IMR-90 (cell line): Measurements from ENCODE around the gene MAML3. TPM values are rescaled to one million over a fixed set of nuclear protein-coding genes. Genes with fewer than 3 reads are reported as not detected.

Experiments used
- ATAC-seq: fragments of 200-7000 bp; cut with Tn5 transposase; 2 replicates; pipeline ENCODE4 v1.9.1; 2020; ENCODE audit warnings: low read depth, mild to moderate bottlenecking, moderate library complexity
- BruUV-seq: library from RNA; stranded (reverse); fragments of 400-500 nt; replicated peaks from 2 replicates; lab custom pipeline; 2021; lab: Mats Ljungman, UMichigan
- CTCF ChIA-PET: fragments of 300-600 bp; formaldehyde crosslinking; extraction: SDS; loops from one replicate; lab custom pipeline; 2021; ENCODE audit warnings: antibody characterized with exemption; lab: Yijun Ruan, JAX
- POLR2A ChIA-PET: fragments of 300-600 bp; sonication (Branson Sonifier 250); formaldehyde crosslinking; loops from one replicate; lab custom pipeline; 2022; ENCODE audit warnings: antibody characterized with exemption; ENCODE audit not compliant: unreplicated experiment; lab: Charles Lee
- DNase-seq: peaks from one replicate; pipeline ENCODE4 v3.0.0; 2013
- H2AFZ ChIP-seq: replicated peaks from 2 replicates; pipeline ENCODE3; 2013; ENCODE audit warnings: low read length, mild to moderate bottlenecking; ENCODE audit not compliant: poor library complexity
- H2AK5ac ChIP-seq: 2 replicates; pipeline ENCODE4 v1.6.1; 2013; ENCODE audit warnings: low read depth, low read length, inconsistent platforms
- H2AK9ac ChIP-seq: replicated peaks from 2 replicates; pipeline ENCODE3; 2013; ENCODE audit warnings: mild to moderate bottlenecking, low read depth, low read length, moderate library complexity; ENCODE audit not compliant: poor library complexity
- H2BK120ac ChIP-seq: 2 replicates; pipeline ENCODE4 v1.6.1; 2013; ENCODE audit warnings: low read depth, low read length, inconsistent platforms
- H2BK15ac ChIP-seq: 3 replicates; pipeline ENCODE4 v1.6.1; 2013; ENCODE audit warnings: low read depth, low read length, inconsistent platforms
- H2BK20ac ChIP-seq: 2 replicates; pipeline ENCODE4 v1.6.1; 2013; ENCODE audit warnings: low read depth, mild to moderate bottlenecking, inconsistent platforms, low read length, moderate library complexity
- H2BK5ac ChIP-seq: 2 replicates; pipeline ENCODE4 v1.6.1; 2013; ENCODE audit warnings: mild to moderate bottlenecking, low read depth, low read length, inconsistent platforms; ENCODE audit not compliant: poor library complexity, severe bottlenecking
- H3K14ac ChIP-seq: replicated peaks from 2 replicates; pipeline ENCODE4 v1.6.1; 2013; ENCODE audit warnings: low read depth, low read length, inconsistent platforms
- H3K18ac ChIP-seq: 2 replicates; pipeline ENCODE4 v1.6.1; 2013; ENCODE audit warnings: low read depth, low read length, control low read depth
- H3K23ac ChIP-seq: 2 replicates; pipeline ENCODE4 v1.6.1; 2013; ENCODE audit warnings: low read depth, low read length, inconsistent platforms
- H3K27ac ChIP-seq: 2 replicates; pipeline ENCODE4 v1.5.1; 2013; ENCODE audit warnings: mild to moderate bottlenecking, control low read depth, low read length; ENCODE audit not compliant: insufficient read depth
- H3K27me3 ChIP-seq: 2 replicates; pipeline ENCODE4 v1.6.1; 2013; ENCODE audit warnings: low read length; ENCODE audit not compliant: control insufficient read depth, insufficient read depth
- H3K36me3 ChIP-seq: 2 replicates; pipeline ENCODE4 v1.6.1; 2013; ENCODE audit warnings: low read length, mixed read lengths; ENCODE audit not compliant: control insufficient read depth, insufficient read depth
- H3K4ac ChIP-seq: 2 replicates; pipeline ENCODE4 v1.6.1; 2013; ENCODE audit warnings: low read depth, low read length, inconsistent platforms
- H3K4me1 ChIP-seq: 2 replicates; pipeline ENCODE4 v1.6.1; 2013; ENCODE audit warnings: low read length, mixed read lengths; ENCODE audit not compliant: control insufficient read depth, insufficient read depth
- H3K4me2 ChIP-seq: 2 replicates; pipeline ENCODE4 v1.6.1; 2013; ENCODE audit warnings: low read depth, mild to moderate bottlenecking, control low read depth, low read length, moderate library complexity
- H3K4me3 ChIP-seq: 2 replicates; pipeline ENCODE4 v1.5.1; 2013; ENCODE audit warnings: low read depth, mild to moderate bottlenecking, control low read depth, low read length, moderate library complexity; ENCODE audit not compliant: insufficient read depth
- H3K56ac ChIP-seq: 2 replicates; pipeline ENCODE4 v1.6.1; 2013; ENCODE audit warnings: low read length, inconsistent platforms; ENCODE audit not compliant: insufficient read depth; ENCODE audit errors: extremely low read depth
- H3K79me1 ChIP-seq, 2 experiments: 2 replicates each; pipeline ENCODE4 v1.6.1; 2013; ENCODE audit warnings: low read length in 2 of 2, inconsistent platforms in 1 of 2, low read depth in 1 of 2
- H3K9ac ChIP-seq: 2 replicates; pipeline ENCODE4 v1.6.1; 2013; ENCODE audit warnings: low read depth, low read length, control low read depth
- H3K9me1 ChIP-seq: 2 replicates; pipeline ENCODE4 v1.6.1; 2013; ENCODE audit warnings: low read length, inconsistent platforms; ENCODE audit not compliant: insufficient read depth
- H3K9me3 ChIP-seq: 2 replicates; pipeline ENCODE4 v1.6.1; 2013; ENCODE audit warnings: low read length; ENCODE audit not compliant: control insufficient read depth, insufficient read depth
- H4K20me1 ChIP-seq: 2 replicates; pipeline ENCODE4 v1.6.1; 2013; ENCODE audit warnings: low read length, inconsistent platforms; ENCODE audit not compliant: insufficient read depth
- H4K5ac ChIP-seq: 2 replicates; pipeline ENCODE4 v1.6.1; 2013; ENCODE audit warnings: mild to moderate bottlenecking, low read depth, low read length, control low read depth
- H4K8ac ChIP-seq, 2 experiments: 2 replicates each; pipeline ENCODE4 v1.6.1; 2013; ENCODE audit warnings: low read depth in 2 of 2, low read length in 2 of 2, control low read depth in 1 of 2, inconsistent platforms in 1 of 2
- H4K91ac ChIP-seq: 2 replicates; pipeline ENCODE4 v1.6.1; 2013; ENCODE audit warnings: low read depth, low read length, inconsistent platforms; ENCODE audit not compliant: insufficient read depth
- BHLHE40 ChIP-seq: fragments of 150-350 bp; IDR thresholded peaks from 2 replicates; pipeline ENCODE4 v1.6.1; 2016; ENCODE audit warnings: mild to moderate bottlenecking, low read depth, low read length
- CEBPB ChIP-seq: IDR thresholded peaks from 2 replicates; pipeline ENCODE4 v1.6.1; 2012; ENCODE audit warnings: low read depth, low read length, improper control_type of control experiment
- CHD1 ChIP-seq: IDR thresholded peaks from 2 replicates; pipeline ENCODE4 v1.6.1; 2012; ENCODE audit warnings: low read depth, low read length, improper control_type of control experiment
- CTCF ChIP-seq: conservative IDR thresholded peaks from 2 replicates; pipeline ENCODE4 v1.5.1; 2012; ENCODE audit warnings: mild to moderate bottlenecking, low read depth, low read length, improper control_type of control experiment
- ELK1 ChIP-seq: fragments of 150-350 bp; IDR thresholded peaks from 2 replicates; pipeline ENCODE4 v1.6.1; 2016; ENCODE audit warnings: low read depth, mild to moderate bottlenecking, low read length, moderate library complexity, borderline replicate concordance
- FOS ChIP-seq: fragments of 150-350 bp; IDR thresholded peaks from 2 replicates; pipeline ENCODE4 v1.6.1; 2016; ENCODE audit warnings: low read depth, low read length
- MAFK ChIP-seq: IDR thresholded peaks from 2 replicates; pipeline ENCODE4 v1.6.1; 2012; ENCODE audit warnings: low read depth, low read length, improper control_type of control experiment
- MAZ ChIP-seq: IDR thresholded peaks from 2 replicates; pipeline ENCODE4 v1.6.1; 2012; ENCODE audit warnings: low read depth, mild to moderate bottlenecking, low read length, improper control_type of control experiment, moderate library complexity, borderline replicate concordance
- MXI1 ChIP-seq: IDR thresholded peaks from 2 replicates; pipeline ENCODE4 v1.6.1; 2012; ENCODE audit warnings: low read depth, mild to moderate bottlenecking, low read length, moderate library complexity, borderline replicate concordance
- NFE2L2 ChIP-seq: fragments of 150-350 bp; IDR thresholded peaks from 2 replicates; pipeline ENCODE4 v1.6.1; 2016; ENCODE audit warnings: low read depth, mild to moderate bottlenecking, low read length
- POLR2A ChIP-seq: IDR thresholded peaks from 2 replicates; pipeline ENCODE4 v1.6.1; 2012; ENCODE audit warnings: mild to moderate bottlenecking, low read depth, low read length
- RAD21 ChIP-seq: IDR thresholded peaks from 2 replicates; pipeline ENCODE4 v1.6.1; 2012; ENCODE audit warnings: low read length, improper control_type of control experiment
- RCOR1 ChIP-seq: IDR thresholded peaks from 2 replicates; pipeline ENCODE4 v1.6.1; 2012; ENCODE audit warnings: mild to moderate bottlenecking, low read length, improper control_type of control experiment; ENCODE audit not compliant: insufficient replicate concordance
- RFX5 ChIP-seq: IDR thresholded peaks from 2 replicates; pipeline ENCODE4 v1.8.0; 2012; ENCODE audit warnings: low read depth, mild to moderate bottlenecking, low read length, moderate library complexity
- SMC3 ChIP-seq: fragments of 150-350 bp; IDR thresholded peaks from 2 replicates; pipeline ENCODE4 v1.6.1; 2016; ENCODE audit warnings: low read depth, mild to moderate bottlenecking, antibody characterized with exemption, low read length, moderate library complexity
- USF2 ChIP-seq: fragments of 150-350 bp; IDR thresholded peaks from 2 replicates; pipeline ENCODE4 v1.6.1; 2017; ENCODE audit warnings: mild to moderate bottlenecking, antibody characterized with exemption, low read length, low read depth
- WGBS, 2 experiments: methylation state at CpG; one replicate each; pipeline versions ENCODE4 v1.1.5 to v1.1.7; 2013; ENCODE audit warnings: missing lambda C conversion rate in 2 of 2; ENCODE audit not compliant: insufficient read length in 1 of 2; ENCODE audit errors: extremely low coverage in 2 of 2; 5-methylcytosine and 5-hydroxymethylcytosine counted together
- dilution Hi-C: fragments of 300-500 bp; cut with HindIII; formaldehyde crosslinking; loops from one replicate; pipeline ENCODE4 v1.14.3; 2018; ENCODE audit warnings: low sequenced_read_pairs; ENCODE audit not compliant: unreplicated experiment
- in situ Hi-C: fragments of 300-500 bp; cut with MboI; formaldehyde crosslinking; loops from 3 replicates; pipeline ENCODE4 v1.14.3; 2019; ENCODE audit warnings: low sequenced_read_pairs, inconsistent platforms, mixed read lengths
- intact Hi-C: fragments of 100-400 bp; cut with micrococcal nuclease; formaldehyde crosslinking; loops from 2 replicates; pipeline ENCODE4 v1.10.0; 2022
- polyA plus RNA-seq, 3 experiments: library from polyadenylated mRNA; depleted of rRNA; stranded (reverse); fragments of >200 nt; gene quantifications; 2 replicates each; pipeline ENCODE4 v1.2.3, GENCODE V29; 2012; ENCODE audit warnings: low replicate concordance in 1 of 3
- total RNA-seq: library from RNA; depleted of rRNA; stranded (reverse); fragments of >200 nt; gene quantifications from 2 replicates; pipeline ENCODE4 v1.2.3, GENCODE V29; 2012

The MAML3 gene
- total and polyA plus RNA-seq, 2 of the 4 experiments (the other 2 are of a cell fraction), result 0.90 to 1.7 TPM

GRCh38 chr4:139789096-139789654 is 364.8 kb downstream of the MAML3 start:
- H4K91ac ChIP-seq, result no peak overlapping the region
- H3K9me3 ChIP-seq, result no peaks in the 10 kb centered on the region

More at GRCh38 chr4:139789096-139789654, 364.8 kb downstream of the MAML3 start:
- Histone ChIP-seq H3K56ac (no peak overlapping the region), H3K79me1 (no peaks in the 10 kb centered on the region), H2BK15ac (no peak overlapping the region), H3K18ac (no peak overlapping the region), H3K4me3 (no peak overlapping the region), H4K20me1 (no peaks in the 10 kb centered on the region), H4K5ac (no peak overlapping the region), H3K4me2 (no peak overlapping the region), H2BK5ac (no peak overlapping the region), H3K4ac (no peak overlapping the region), H3K9me1 (no peaks in the 10 kb centered on the region), H3K27me3 (no peaks in the 10 kb centered on the region), H4K8ac (no peak overlapping the region), H2AFZ (no peak overlapping the region), H3K36me3 (no peaks in the 10 kb centered on the region), H2AK9ac (no peak overlapping the region), H2AK5ac (no peak overlapping the region), H2BK120ac (no peak overlapping the region), H3K4me1 (no peaks in the 10 kb centered on the region), H3K9ac (no peak overlapping the region), H3K23ac (no peak overlapping the region), H3K27ac (no peak overlapping the region), H2BK20ac (no peak overlapping the region), H3K14ac (no peak overlapping the region)
- ChIA-PET POLR2A (no interaction called here), CTCF (no interaction called here)
- dilution Hi-C loops (no loop called here), in situ Hi-C loops (no loop called here), intact Hi-C loops (no loop called here)
- TF ChIP-seq MAFK (no peak), FOS (no peak), BHLHE40 (no peak), CEBPB (no peak), NFE2L2 (no peak), CHD1 (no peak), USF2 (no peak), POLR2A (no peak), CTCF (no peak), MXI1 (no peak), SMC3 (no peak), RFX5 (no peak), ELK1 (no peak), RCOR1 (no peak), MAZ (no peak), RAD21 (no peak)
- no TSS peak for BruUV-seq
- 94% methylated on average over 3 of the region's 6 CpGs; no CpG with 5 or more reads in 1 of the 2 experiments for WGBS, 2 experiments
- ATAC-seq, result no peak
- DNase-seq, result no peak
